ENCODE data around the gene FGD3. TPM values are rescaled to one million over a fixed set of nuclear protein-coding genes. Genes with fewer than 3 reads are reported as not detected.

Gene FGD3
- total RNA-seq, 2 donors from 2014 or later, result 9.9 to 13.7 TPM

GRCh38 chr9:93001031-93001430 is 53.7 kb downstream of the FGD3 start:
- no peak for ATAC-seq (ENCODE audit: insufficient number of reproducible peaks, low FRiP score, low read depth)

GRCh38 chr9:93002700-93003099 is 55.4 kb downstream of the FGD3 start:
- H3K27ac ChIP-seq, result no peak overlapping the region
- H3K4me3 ChIP-seq, result no peak overlapping the region
- TF ChIP-seq CTCF (IDR thresholded peaks at IDR 0.05), result no peak
- no peaks in the 10 kb centered on the region for H3K9me3 ChIP-seq
- peaks cover 0 to 7% of the 10 kb centered on the region in 2 donors for H3K4me1 ChIP-seq (ENCODE audit: control insufficient read depth in 1 of 2, low read depth in 2 of 2)
- no peaks in the 10 kb centered on the region for H3K27me3 ChIP-seq (replicated peaks; ENCODE audit: insufficient read depth)
- ATAC-seq (ENCODE audit: insufficient number of reproducible peaks, low FRiP score, low read depth) (no peak), DNase-seq (ENCODE audit: low spot score) (no peak)
- H3K36me3 ChIP-seq, result no peaks in the 10 kb centered on the region

More at GRCh38 chr9:93001031-93001430, 53.7 kb downstream of the FGD3 start:
- no peak for DNase-seq (ENCODE audit: low spot score)
- Histone ChIP-seq H3K4me1 (ENCODE audit: control insufficient read depth in 1 of 2, low read depth in 2 of 2) (peaks cover 0 to 7% of the 10 kb centered on the region in 2 donors), H3K27ac (no peak overlapping the region), H3K27me3 (replicated peaks; ENCODE audit: insufficient read depth) (no peaks in the 10 kb centered on the region), H3K36me3 (no peaks in the 10 kb centered on the region), H3K9me3 (no peaks in the 10 kb centered on the region), H3K4me3 (no peak overlapping the region)
- no peak for TF ChIP-seq CTCF (IDR thresholded peaks at IDR 0.05)

- Histone ChIP-seq H3K9me3 (no peaks in the 10 kb centered on the region), H3K27ac (no peak overlapping the region), H3K36me3 (no peaks in the 10 kb centered on the region), H3K27me3 (replicated peaks; ENCODE audit: insufficient read depth) (no peaks in the 10 kb centered on the region), H3K4me3 (peak overlapping the region; percentile 46), H3K4me1 (ENCODE audit: control insufficient read depth in 1 of 2, low read depth in 2 of 2) (peaks cover 0 to 7% of the 10 kb centered on the region in 2 donors)
- peak; percentile 77 for TF ChIP-seq CTCF (IDR thresholded peaks at IDR 0.05)
- ATAC-seq (ENCODE audit: insufficient number of reproducible peaks, low FRiP score, low read depth), result no peak
- DNase-seq (ENCODE audit: low spot score), result no peak
Observed at GRCh38 chr9:93003552-93004407, 56.5 kb downstream of the FGD3 start.

GRCh38 chr9:93004561-93004960 is 57.2 kb downstream of the FGD3 start:
- Histone ChIP-seq H3K4me3 (no peak overlapping the region), H3K9me3 (no peaks in the 10 kb centered on the region), H3K27me3 (replicated peaks; ENCODE audit: insufficient read depth) (no peaks in the 10 kb centered on the region), H3K27ac (no peak overlapping the region), H3K36me3 (no peaks in the 10 kb centered on the region), H3K4me1 (ENCODE audit: control insufficient read depth in 1 of 2, low read depth in 2 of 2) (peaks cover 0 to 7% of the 10 kb centered on the region in 2 donors)
- ATAC-seq (ENCODE audit: insufficient number of reproducible peaks, low FRiP score, low read depth) (no peak), DNase-seq (ENCODE audit: low spot score) (no peak)
- TF ChIP-seq CTCF (IDR thresholded peaks at IDR 0.05), result no peak

GRCh38 chr9:93005876-93006275 is 58.6 kb downstream of the FGD3 start:
- no peak for TF ChIP-seq CTCF (IDR thresholded peaks at IDR 0.05)
- Histone ChIP-seq H3K9me3 (no peaks in the 10 kb centered on the region), H3K27ac (no peak overlapping the region), H3K4me1 (ENCODE audit: control insufficient read depth in 1 of 2, low read depth in 2 of 2) (peaks cover 0 to 7% of the 10 kb centered on the region in 2 donors), H3K27me3 (replicated peaks; ENCODE audit: insufficient read depth) (no peaks in the 10 kb centered on the region), H3K36me3 (no peaks in the 10 kb centered on the region), H3K4me3 (no peak overlapping the region)
- ATAC-seq (ENCODE audit: insufficient number of reproducible peaks, low FRiP score, low read depth), result no peak
- no peak for DNase-seq (ENCODE audit: low spot score)

Data from thoracic aorta (tissue), 2 donors.